KOPT-K1 (cell line): ENCODE data around the gene CATSPERB.
"Not testable (repeated sequence)": the region's sequence is repeated elsewhere in the genome, so short reads cannot be mapped to it uniquely, and the experiment has no call there.

Experiments
- H3K27ac ChIP-seq: fragments of 200-600 bp; sonication (generic); 2 replicates; pipeline ENCODE4 v1.5.1; 2016; ENCODE audit warnings: antibody characterized with exemption, mild to moderate bottlenecking, low read depth, low read length; ENCODE audit not compliant: poor library complexity, severe bottlenecking
- H3K36me3 ChIP-seq: fragments of 200-600 bp; sonication (generic); 2 replicates; pipeline ENCODE4 v1.5.1; 2017; ENCODE audit warnings: antibody characterized with exemption, mild to moderate bottlenecking, low read length, moderate library complexity; ENCODE audit not compliant: insufficient read depth
- H3K9me3 ChIP-seq: fragments of 200-600 bp; sonication (generic); 2 replicates; pipeline ENCODE4 v1.5.1; 2017; ENCODE audit warnings: antibody characterized with exemption, low read length, mild to moderate bottlenecking; ENCODE audit not compliant: insufficient read depth, poor library complexity, severe bottlenecking

The CATSPERB gene

DNA sequence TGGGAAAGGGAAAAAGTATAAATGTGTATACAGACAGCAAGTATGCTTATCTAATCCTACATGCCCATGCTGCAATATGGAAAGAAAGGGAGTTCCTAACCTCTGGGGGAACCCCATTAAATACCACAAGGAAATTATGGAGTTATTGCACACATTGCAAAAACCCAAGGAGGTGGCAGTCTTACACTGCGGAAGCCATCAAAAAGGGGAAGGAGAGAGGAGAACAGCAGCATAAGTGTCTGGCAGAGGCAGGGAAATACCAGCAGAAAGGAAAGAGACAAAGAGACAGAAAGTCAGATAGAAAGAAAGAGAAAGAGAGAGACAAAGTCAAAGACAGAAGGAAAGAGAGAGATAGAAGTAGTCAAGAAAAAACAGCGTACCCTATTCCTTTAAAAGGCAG lies 64.8 kb downstream of the CATSPERB start:
- H3K27ac ChIP-seq, H3K36me3 ChIP-seq, H3K9me3 ChIP-seq: not testable (repeated sequence)

GRCh38 chr14:91660790-91661189 lies 71.1 kb downstream of the CATSPERB start:
- Histone ChIP-seq H3K27ac (no peak overlapping the region), H3K9me3 (no peaks in the 10 kb centered on the region), H3K36me3 (no peaks in the 10 kb centered on the region)

DNA sequence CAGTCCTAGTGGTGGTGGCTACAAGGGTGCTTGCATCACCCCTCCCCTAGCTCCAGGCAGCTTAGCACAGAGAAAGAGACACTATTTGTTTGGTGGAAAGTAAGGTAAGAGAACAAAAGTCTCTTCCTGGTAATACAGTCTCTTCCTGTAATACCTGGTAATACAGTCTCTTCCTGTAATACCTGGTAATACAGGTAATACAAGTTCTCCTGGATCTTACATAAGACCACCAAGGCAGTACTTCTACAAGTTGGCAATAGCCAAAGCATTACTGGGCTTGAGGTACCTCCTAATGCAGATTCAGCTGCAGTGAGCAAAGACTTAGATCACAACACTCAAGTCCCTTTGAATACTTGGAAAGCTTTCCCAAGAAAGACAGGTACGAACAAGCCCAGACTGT lies 77.0 kb downstream of the CATSPERB start:
- no peaks in the 10 kb centered on the region for H3K9me3 ChIP-seq
- no peak overlapping the region for H3K27ac ChIP-seq
- H3K36me3 ChIP-seq: no peaks in the 10 kb centered on the region

DNA sequence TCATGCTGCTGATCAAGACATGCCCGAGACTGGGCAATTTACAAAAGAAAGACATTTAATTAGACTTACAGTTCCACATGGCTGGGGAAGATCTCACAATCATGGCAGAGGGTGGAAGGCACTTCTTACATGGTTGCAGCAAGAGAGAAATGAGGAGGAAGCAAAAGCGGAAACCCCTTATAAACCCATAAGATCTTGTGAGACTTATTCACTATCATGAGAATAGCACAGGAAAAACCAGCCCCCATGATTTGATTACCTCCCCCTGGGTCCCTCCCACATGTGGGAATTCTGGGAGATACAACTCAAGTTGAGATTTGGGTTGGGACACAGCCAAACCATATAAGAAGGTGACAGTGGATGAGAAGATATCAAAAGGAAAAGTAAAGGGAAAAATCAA lies 78.4 kb downstream of the CATSPERB start:
- H3K36me3 ChIP-seq: no peaks in the 10 kb centered on the region
- H3K9me3 ChIP-seq: no peaks in the 10 kb centered on the region
- H3K27ac ChIP-seq: no peak overlapping the region

DNA sequence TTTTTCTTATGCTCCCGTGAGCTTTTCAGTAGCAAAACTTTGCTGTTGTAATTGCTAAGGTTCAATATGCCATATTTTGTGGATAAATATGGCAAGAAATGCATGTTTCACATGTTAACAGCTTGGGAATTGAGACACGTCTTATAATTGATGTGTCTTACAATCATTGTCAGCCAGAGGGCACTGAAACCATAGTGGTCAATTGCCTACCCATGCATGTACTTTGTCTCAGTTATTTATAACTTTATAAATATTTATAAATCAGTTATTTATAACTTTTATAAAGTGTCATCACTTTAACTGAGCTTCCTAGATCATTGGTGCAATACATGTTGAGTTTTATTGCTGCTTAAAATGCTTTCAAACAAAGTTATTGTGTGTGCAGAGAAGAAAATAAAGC lies 82.0 kb downstream of the CATSPERB start:
- H3K36me3 ChIP-seq: no peaks in the 10 kb centered on the region
- no peaks in the 10 kb centered on the region for H3K9me3 ChIP-seq

DNA sequence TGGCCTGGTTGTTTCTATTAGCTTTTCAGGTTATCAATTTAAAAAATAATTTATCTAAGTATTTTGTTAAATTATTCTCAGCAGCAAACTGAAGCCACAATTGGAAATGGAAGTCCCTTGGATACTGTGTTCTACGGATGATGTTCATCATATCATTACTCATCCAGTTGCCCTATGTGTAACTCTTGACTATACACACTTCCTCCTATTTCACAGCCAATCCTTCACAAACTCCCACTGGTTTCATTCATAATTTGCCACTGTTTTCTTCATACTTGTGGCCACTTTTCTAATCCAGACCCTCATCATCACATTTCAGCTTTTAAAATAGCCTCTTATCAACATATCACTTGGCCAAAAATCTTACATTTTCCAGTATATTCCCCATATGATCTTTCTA lies 84.0 kb downstream of the CATSPERB start:
- Histone ChIP-seq H3K27ac (no peak overlapping the region), H3K9me3 (no peaks in the 10 kb centered on the region), H3K36me3 (no peaks in the 10 kb centered on the region)

More for the DNA sequence above, 82.0 kb downstream of the CATSPERB start:
- H3K27ac ChIP-seq: no peak overlapping the region

DNA sequence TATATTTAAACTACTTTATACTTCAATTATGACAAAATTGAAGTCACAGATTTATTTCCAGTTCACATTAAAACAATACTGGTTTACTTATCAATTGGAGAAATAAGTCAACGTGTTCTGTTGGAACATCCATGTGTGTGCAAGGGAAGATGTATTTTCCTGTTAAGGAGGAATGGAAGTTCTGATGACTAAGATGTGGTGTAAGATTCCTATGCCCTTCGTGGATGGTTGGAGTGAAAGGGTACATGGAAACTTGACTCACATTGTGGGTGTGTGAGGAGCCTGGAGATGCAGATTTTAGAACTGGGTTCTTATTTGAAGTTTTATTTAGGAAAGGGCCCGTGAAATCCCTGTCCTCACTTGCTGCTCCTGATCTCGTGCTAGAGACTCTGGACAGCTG lies 95.3 kb downstream of the CATSPERB start:
- Histone ChIP-seq H3K27ac (no peak overlapping the region), H3K9me3 (no peaks in the 10 kb centered on the region)

GRCh38 chr14:91624757-91625156 lies 107.1 kb downstream of the CATSPERB start:
- Histone ChIP-seq H3K27ac (no peak overlapping the region), H3K9me3 (no peaks in the 10 kb centered on the region), H3K36me3 (no peaks in the 10 kb centered on the region)

More for the DNA sequence above, 95.3 kb downstream of the CATSPERB start:
- H3K36me3 ChIP-seq: no peaks in the 10 kb centered on the region

DNA sequence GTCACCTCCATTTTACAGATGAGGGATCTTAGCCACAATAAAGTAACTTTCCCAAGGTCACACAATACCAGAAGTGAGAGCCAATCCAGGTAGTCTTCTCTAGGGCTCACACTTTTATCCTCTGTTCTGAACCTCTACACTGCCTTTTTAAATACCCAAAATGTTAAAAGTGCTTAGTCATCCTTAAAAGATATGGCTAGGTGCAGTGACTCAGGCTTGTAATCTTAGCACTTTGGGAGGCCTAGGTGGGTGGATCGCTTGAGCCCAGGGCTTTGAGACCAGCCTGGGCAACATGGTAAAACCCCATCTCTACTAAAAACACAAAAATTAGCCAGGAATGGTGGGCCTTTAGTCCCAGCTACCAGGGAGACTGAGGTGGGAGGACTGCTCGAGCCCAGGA lies 117.7 kb downstream of the CATSPERB start:
- H3K9me3 ChIP-seq: no peaks in the 10 kb centered on the region
- no peak overlapping the region for H3K27ac ChIP-seq
- no peaks in the 10 kb centered on the region for H3K36me3 ChIP-seq

DNA sequence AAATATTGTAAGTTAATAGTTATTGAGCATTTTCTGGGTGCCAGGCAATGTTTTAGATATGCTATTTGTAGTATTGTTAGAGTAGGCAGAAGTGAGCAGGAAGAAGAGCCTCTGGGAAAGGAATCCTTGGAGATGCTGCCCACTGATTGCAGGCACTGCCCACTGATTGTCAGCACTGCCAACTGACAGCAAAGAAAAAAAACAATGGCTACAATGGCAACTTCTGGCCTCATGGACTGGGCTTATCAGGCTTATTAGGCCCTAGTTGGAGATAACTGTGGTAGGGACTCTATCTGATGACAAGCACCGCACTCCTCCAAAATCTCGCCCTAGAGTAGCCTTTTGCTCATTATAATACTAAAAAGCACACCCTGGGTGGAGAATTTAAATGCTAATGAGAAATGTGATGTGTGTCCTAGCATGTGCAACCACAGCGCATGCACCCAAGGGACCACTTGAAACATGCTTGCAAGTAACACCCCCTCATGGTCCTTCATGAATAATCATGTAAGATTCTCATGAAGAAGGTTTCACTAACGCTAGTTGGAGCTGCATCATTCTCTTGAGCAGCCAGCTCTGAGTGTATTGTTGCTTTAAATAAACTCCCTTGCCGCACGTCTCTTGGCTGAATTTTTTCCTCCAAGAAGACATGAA lies 118.3 kb downstream of the CATSPERB start:
- Histone ChIP-seq H3K27ac (no peak overlapping the region), H3K9me3 (no peaks in the 10 kb centered on the region), H3K36me3 (no peaks in the 10 kb centered on the region)

GRCh38 chr14:91611528-91611927 lies 120.4 kb downstream of the CATSPERB start:
- Histone ChIP-seq H3K27ac (no peak overlapping the region), H3K9me3 (no peaks in the 10 kb centered on the region), H3K36me3 (no peaks in the 10 kb centered on the region)

GRCh38 chr14:91609161-91609560 lies 122.7 kb downstream of the CATSPERB start:
- H3K9me3 ChIP-seq: no peaks in the 10 kb centered on the region
- H3K36me3 ChIP-seq: no peaks in the 10 kb centered on the region
- H3K27ac ChIP-seq: no peak overlapping the region

DNA sequence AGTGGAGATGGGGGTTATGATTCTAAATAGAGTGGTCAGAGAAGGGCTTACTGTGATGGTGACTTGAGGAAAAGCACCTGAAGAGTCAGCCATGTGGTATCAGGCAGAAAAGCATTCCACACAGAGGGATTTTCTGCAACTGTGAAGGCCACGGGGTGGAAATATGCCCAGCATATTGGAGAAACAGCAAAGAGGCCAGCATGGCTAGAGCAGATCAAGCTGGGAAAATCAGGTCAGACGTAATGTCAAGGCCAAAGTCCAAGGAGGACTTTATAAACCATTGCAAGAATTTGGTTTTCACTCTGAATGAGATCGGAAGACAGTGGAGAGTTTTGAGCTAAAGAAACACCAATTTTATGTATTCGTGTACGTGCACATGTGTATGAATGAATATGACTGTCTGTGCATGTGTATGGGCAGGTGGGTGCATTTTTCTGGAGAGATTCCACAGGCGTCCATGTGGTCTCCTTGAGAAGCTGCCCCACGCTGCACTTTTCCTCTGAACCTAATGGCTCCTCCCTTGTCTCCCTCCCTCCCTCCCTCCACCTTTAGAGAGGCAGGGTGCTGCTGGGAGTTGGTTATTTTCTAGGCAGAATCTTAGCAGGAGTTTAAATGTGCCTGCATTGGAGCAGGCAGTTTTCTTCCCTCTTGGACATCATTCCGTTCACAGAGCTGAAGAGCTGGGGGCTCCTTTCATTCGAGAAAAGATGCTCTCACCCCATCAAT lies 124.4 kb downstream of the CATSPERB start:
- no peaks in the 10 kb centered on the region for H3K36me3 ChIP-seq
- H3K27ac ChIP-seq: no peak overlapping the region
- no peaks in the 10 kb centered on the region for H3K9me3 ChIP-seq

GRCh38 chr14:91606851-91607250 lies 125.0 kb downstream of the CATSPERB start:
- H3K36me3 ChIP-seq: no peaks in the 10 kb centered on the region
- H3K9me3 ChIP-seq: no peaks in the 10 kb centered on the region
- H3K27ac ChIP-seq: no peak overlapping the region

DNA sequence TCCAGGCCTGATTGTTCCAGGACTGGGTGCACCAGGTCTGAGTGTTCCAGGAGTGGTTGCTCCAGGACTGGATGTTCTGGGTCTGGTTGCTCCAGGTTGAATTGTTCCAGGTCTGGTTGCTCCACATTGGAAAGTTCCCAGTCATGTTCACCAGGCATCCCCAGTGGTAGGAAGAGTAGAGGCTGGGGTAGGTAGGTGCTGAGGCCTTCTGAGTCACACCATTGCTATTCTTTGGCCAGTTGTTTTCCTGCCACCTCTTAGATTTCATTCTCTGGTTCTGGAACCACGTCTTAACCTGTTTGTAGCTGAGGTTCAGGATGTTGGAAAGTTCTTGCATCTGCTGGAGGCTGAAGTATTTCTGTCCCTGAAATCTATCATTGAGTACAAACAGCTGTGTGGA lies 127.3 kb downstream of the CATSPERB start:
- H3K36me3 ChIP-seq, H3K9me3 ChIP-seq: not testable (repeated sequence)

GRCh38 chr14:91599994-91600393 lies 131.9 kb downstream of the CATSPERB start:
- no peaks in the 10 kb centered on the region for H3K36me3 ChIP-seq
- peaks cover 17% of the 10 kb centered on the region for H3K9me3 ChIP-seq
- no peak overlapping the region for H3K27ac ChIP-seq

More for the DNA sequence above, 127.3 kb downstream of the CATSPERB start:
- not testable (repeated sequence) for H3K27ac ChIP-seq
